RWPE2 (cell line): ENCODE measurements around the gene GNL1.
"Not testable (repeated sequence)": the region's sequence is repeated elsewhere in the genome, so short reads cannot be mapped to it uniquely, and the experiment has no call there.

ENCODE experiments used
- ATAC-seq: fragments of 200-7000 bp; cut with Tn5 transposase; 3 replicates; pipeline ENCODE4 v1.9.1; 2021; ENCODE audit warnings: low read depth
- DNase-seq: peaks from one replicate; pipeline ENCODE4 v3.0.0-alpha.2; 2020; ENCODE audit warnings: low spot score
- H3K27ac ChIP-seq: fragments of 450-650 bp; 2 replicates; pipeline ENCODE4 v1.5.1; 2017; ENCODE audit warnings: mild to moderate bottlenecking; ENCODE audit not compliant: poor library complexity, severe bottlenecking
- H3K27me3 ChIP-seq: fragments of 250-450 bp; sonication (Bioruptor Pico); 2 replicates; pipeline ENCODE4 v1.5.1; 2021; ENCODE audit warnings: mild to moderate bottlenecking, moderate library complexity; ENCODE audit not compliant: insufficient read depth, poor library complexity, severe bottlenecking
- H3K36me3 ChIP-seq: fragments of 250-450 bp; sonication (Bioruptor Pico); 2 replicates; pipeline ENCODE4 v1.5.1; 2020; ENCODE audit warnings: low read depth, mild to moderate bottlenecking, moderate library complexity
- H3K4me1 ChIP-seq: fragments of 250-450 bp; sonication (Bioruptor Pico); 2 replicates; pipeline ENCODE4 v1.5.1; 2021; ENCODE audit warnings: mild to moderate bottlenecking, moderate library complexity; ENCODE audit not compliant: insufficient read depth, poor library complexity, severe bottlenecking
- H3K4me3 ChIP-seq: fragments of 250-450 bp; sonication (Bioruptor Pico); 2 replicates; pipeline ENCODE4 v1.5.1; 2021; ENCODE audit warnings: mild to moderate bottlenecking, moderate library complexity; ENCODE audit not compliant: severe bottlenecking
- H3K9me3 ChIP-seq: fragments of 250-450 bp; sonication (Bioruptor Pico); 2 replicates; pipeline ENCODE4 v1.5.1; 2021; ENCODE audit warnings: mild to moderate bottlenecking, moderate library complexity; ENCODE audit not compliant: severe bottlenecking
- TF ChIP-seq, protein P1 (sequence below): fragments of 450-650 bp; IDR thresholded peaks from one replicate; pipeline ENCODE4 v1.5.1; 2017; ENCODE audit warnings: mild to moderate bottlenecking, moderate library complexity; ENCODE audit not compliant: poor library complexity, severe bottlenecking

Gene GNL1

GRCh38 chr6:30600451-30600961 is 44.2 kb upstream of the GNL1 start:
- H3K36me3 ChIP-seq: peaks cover 60% of the 10 kb centered on the region
- TF ChIP-seq, protein P1, sequence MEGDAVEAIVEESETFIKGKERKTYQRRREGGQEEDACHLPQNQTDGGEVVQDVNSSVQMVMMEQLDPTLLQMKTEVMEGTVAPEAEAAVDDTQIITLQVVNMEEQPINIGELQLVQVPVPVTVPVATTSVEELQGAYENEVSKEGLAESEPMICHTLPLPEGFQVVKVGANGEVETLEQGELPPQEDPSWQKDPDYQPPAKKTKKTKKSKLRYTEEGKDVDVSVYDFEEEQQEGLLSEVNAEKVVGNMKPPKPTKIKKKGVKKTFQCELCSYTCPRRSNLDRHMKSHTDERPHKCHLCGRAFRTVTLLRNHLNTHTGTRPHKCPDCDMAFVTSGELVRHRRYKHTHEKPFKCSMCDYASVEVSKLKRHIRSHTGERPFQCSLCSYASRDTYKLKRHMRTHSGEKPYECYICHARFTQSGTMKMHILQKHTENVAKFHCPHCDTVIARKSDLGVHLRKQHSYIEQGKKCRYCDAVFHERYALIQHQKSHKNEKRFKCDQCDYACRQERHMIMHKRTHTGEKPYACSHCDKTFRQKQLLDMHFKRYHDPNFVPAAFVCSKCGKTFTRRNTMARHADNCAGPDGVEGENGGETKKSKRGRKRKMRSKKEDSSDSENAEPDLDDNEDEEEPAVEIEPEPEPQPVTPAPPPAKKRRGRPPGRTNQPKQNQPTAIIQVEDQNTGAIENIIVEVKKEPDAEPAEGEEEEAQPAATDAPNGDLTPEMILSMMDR: no peak
- no peaks in the 10 kb centered on the region for H3K9me3 ChIP-seq
- DNase-seq (no peak), ATAC-seq (no peak)
- no peak overlapping the region for H3K27ac ChIP-seq
- peaks cover 3% of the 10 kb centered on the region for H3K4me1 ChIP-seq
- no peaks in the 10 kb centered on the region for H3K27me3 ChIP-seq
- no peak overlapping the region for H3K4me3 ChIP-seq

DNA sequence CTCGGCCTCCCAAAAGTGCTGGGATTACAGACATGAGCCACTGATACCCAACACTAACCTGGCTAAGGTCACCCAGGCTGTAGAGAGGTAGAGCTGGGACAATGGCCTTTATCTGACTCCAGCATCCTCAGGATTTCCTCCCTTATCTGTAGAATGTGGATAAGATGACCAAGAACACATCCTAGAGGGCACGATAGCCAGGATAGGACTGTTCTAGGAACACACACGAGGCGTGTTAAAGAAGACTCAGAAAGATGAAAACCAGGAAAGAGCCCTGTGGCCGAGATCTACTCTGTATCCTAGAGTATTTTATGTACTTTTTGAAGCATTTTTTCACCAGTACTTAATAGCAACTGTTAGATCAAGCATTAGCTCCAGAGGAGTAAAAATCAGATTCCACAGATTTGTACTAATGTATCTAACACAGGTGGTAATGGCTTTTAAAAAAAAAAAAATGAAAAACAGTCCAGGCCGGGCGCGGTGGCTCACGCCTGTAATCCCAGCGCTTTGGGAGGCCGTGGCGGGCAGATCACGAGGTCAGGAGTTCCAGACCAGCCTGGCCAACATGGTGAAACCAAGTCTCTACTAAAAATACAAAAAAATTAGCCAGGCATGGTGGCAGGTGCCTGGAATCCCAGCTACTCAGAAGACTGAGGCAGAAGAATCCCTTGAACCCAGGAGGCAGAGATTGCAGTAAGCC is 43.5 kb upstream of the GNL1 start:
- Histone ChIP-seq H3K4me3 (no peak overlapping the region), H3K9me3 (no peaks in the 10 kb centered on the region), H3K36me3 (peaks cover 53% of the 10 kb centered on the region), H3K27ac (no peak overlapping the region), H3K4me1 (peaks cover 3% of the 10 kb centered on the region), H3K27me3 (no peaks in the 10 kb centered on the region)
- TF ChIP-seq, protein P1: no peak
- no peak for DNase-seq
- ATAC-seq: no peak

DNA sequence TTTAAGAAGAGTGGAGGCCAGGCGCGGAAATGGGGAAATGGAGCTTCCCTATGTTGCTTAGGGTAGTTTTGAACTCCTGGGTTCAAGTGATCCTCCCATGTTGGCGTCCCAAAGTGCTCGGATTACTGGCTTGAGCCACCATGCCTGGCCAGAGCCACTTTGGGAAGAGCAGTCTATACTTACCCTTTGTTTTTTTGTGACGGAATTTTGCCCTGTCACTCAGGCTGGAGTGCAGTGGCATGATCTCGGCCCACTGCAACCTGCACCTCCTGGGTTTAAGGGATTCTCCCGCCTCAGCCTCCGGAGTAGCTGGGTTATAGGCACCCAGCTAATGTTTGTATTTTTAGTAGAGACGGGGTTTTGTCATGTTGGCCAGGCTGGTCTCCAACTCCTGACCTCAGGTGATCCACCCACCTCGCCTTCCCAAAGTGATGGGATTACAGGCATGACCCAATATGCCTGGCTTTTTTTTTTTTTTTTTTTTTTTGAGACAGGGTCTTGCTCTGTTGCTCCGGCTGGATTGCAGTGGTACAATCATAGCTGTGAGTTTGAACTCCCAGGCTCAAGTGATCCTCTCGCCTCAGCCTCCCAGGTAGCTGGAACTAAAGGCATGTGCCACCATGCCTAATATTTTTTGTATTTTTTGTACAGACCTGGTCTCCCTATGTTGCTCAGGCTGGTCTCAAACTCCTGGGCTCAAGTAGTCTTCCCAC is 42.8 kb upstream of the GNL1 start:
- no peak overlapping the region for H3K27ac ChIP-seq
- H3K4me3 ChIP-seq: no peak overlapping the region
- peaks cover 3% of the 10 kb centered on the region for H3K4me1 ChIP-seq
- H3K9me3 ChIP-seq: no peaks in the 10 kb centered on the region
- no peaks in the 10 kb centered on the region for H3K27me3 ChIP-seq
- TF ChIP-seq, protein P1: no peak
- ATAC-seq (no peak), DNase-seq (no peak)
- H3K36me3 ChIP-seq: peaks cover 51% of the 10 kb centered on the region

- not testable (repeated sequence) for H3K27me3 ChIP-seq, H3K27ac ChIP-seq, H3K9me3 ChIP-seq, H3K4me3 ChIP-seq, H3K4me1 ChIP-seq, DNase-seq
- TF ChIP-seq, protein P1: peak; percentile 81
- peak; percentile 76 for ATAC-seq
- H3K36me3 ChIP-seq: peaks cover 42% of the 10 kb centered on the region
Measured at GRCh38 chr6:30597315-30598144, 41.2 kb upstream of the GNL1 start.
